HepG2 (cell line): ENCODE results near the gene RAMP3. TPM values are rescaled to one million over a fixed set of nuclear protein-coding genes. Genes with fewer than 3 reads are reported as not detected.
"Not testable (repeated sequence)": the region's sequence is repeated elsewhere in the genome, so short reads cannot be mapped to it uniquely, and the experiment has no call there.

Experiments used
- ATAC-seq: fragments of 200-7000 bp; cut with Tn5 transposase; 3 replicates; pipeline ENCODE4 v1.9.1; 2020; ENCODE audit warnings: mild to moderate bottlenecking, moderate library complexity
- BruUV-seq: library from RNA; stranded (reverse); fragments of 400-500 nt; replicated peaks from 2 replicates; lab custom pipeline; 2021; lab: Mats Ljungman, UMichigan
- CTCF ChIA-PET: fragments of 300-600 bp; formaldehyde crosslinking; extraction: SDS; loops from one replicate; lab custom pipeline; 2021; ENCODE audit warnings: low total read pairs, inconsistent platforms, low intra/inter-chr PET ratio; lab: Yijun Ruan, JAX
- POLR2A ChIA-PET: fragments of 350-600 bp; sonication (Branson Sonifier 250); formaldehyde crosslinking; loops from one replicate; lab custom pipeline; 2020; ENCODE audit warnings: antibody characterized with exemption, inconsistent platforms; lab: Yijun Ruan, JAX
- DNase-seq: peaks from one replicate; pipeline ENCODE4 v3.0.0-alpha.2; 2015; ENCODE audit warnings: low spot score
- FAIRE-seq: peaks from 3 replicates; lab custom pipeline; 2011; peaks lifted over from hg19 to GRCh38; lab: Jason Lieb, UNC
- H2AFZ ChIP-seq: one replicate; pipeline ENCODE4 v1.6.1; 2011; ENCODE audit warnings: low read length, inconsistent platforms
- H3K27ac ChIP-seq: fragments of 300-600 bp; 3 replicates; pipeline ENCODE4 v1.8.0; 2011; ENCODE audit warnings: mixed run types, mild to moderate bottlenecking, mixed read lengths, low read length, inconsistent platforms; ENCODE audit not compliant: insufficient read depth; ENCODE audit errors: extremely low read length
- H3K27me3 ChIP-seq, 2 experiments: fragments of 200-600 bp in 1 of 2; 2 replicates in 1 of 2; 3 replicates in 1 of 2; pipeline versions ENCODE4 v1.6.0 to v1.8.0; 2011; ENCODE audit warnings: low read length in 2 of 2, mild to moderate bottlenecking in 2 of 2, moderate library complexity in 2 of 2, inconsistent platforms in 1 of 2; ENCODE audit not compliant: insufficient read depth in 2 of 2, control insufficient read depth in 1 of 2
- H3K36me3 ChIP-seq, 2 experiments: fragments of 200-600 bp in 1 of 2; replicated peaks in 1 of 2; 2 replicates in 1 of 2; 3 replicates in 1 of 2; pipeline versions ENCODE4 v1.5.1 to v1.8.0; 2011; ENCODE audit warnings: low read length in 2 of 2, inconsistent platforms in 1 of 2; ENCODE audit not compliant: insufficient read depth in 2 of 2, control insufficient read depth in 1 of 2
- H3K4me1 ChIP-seq: 2 replicates; pipeline ENCODE4 v1.5.1; 2012; ENCODE audit warnings: low read length, inconsistent platforms; ENCODE audit not compliant: insufficient read depth
- H3K4me2 ChIP-seq: 2 replicates; pipeline ENCODE4 v1.6.0; 2011; ENCODE audit warnings: low read depth, low read length, inconsistent platforms
- H3K4me3 ChIP-seq, 3 experiments: fragments of 200-600 bp in 1 of 3; sonication (generic), shearing (Covaris generic) in 1 of 3; replicated peaks in 1 of 3; 2 replicates each; pipeline ENCODE4 v1.5.1; 2011 to 2016; ENCODE audit warnings: low read length in 3 of 3, inconsistent platforms in 2 of 3, low read depth in 2 of 3, mild to moderate bottlenecking in 2 of 3, control low read depth in 1 of 3, mixed read lengths in 1 of 3; ENCODE audit not compliant: insufficient read depth in 1 of 3
- H3K79me2 ChIP-seq: one replicate; pipeline ENCODE4 v1.6.1; 2011; ENCODE audit warnings: low read length, inconsistent platforms; ENCODE audit not compliant: insufficient read depth
- H3K9ac ChIP-seq: 2 replicates; pipeline ENCODE4 v1.6.0; 2011; ENCODE audit warnings: mild to moderate bottlenecking, low read depth, low read length, inconsistent platforms; ENCODE audit not compliant: insufficient read depth
- H3K9me3 ChIP-seq: 2 replicates; pipeline ENCODE4 v1.5.1; 2012; ENCODE audit warnings: mild to moderate bottlenecking, low read length
- H4K20me1 ChIP-seq: 2 replicates; pipeline ENCODE4 v1.6.0; 2011; ENCODE audit warnings: inconsistent platforms, mild to moderate bottlenecking, low read length, moderate library complexity; ENCODE audit not compliant: insufficient read depth
- ATF7 ChIP-seq, 2 experiments: fragments of 450-650 bp in 1 of 2; sonication (generic) in 1 of 2; formaldehyde crosslinking in 1 of 2; IDR thresholded peaks; 2 replicates each; pipeline versions ENCODE4 v1.4.0 to v1.6.1; 2016 to 2020; ENCODE audit warnings: antibody characterized with exemption in 1 of 2, mild to moderate bottlenecking in 1 of 2, missing genetic modification reagents in 1 of 2
- CEBPB ChIP-seq: IDR thresholded peaks from 2 replicates; pipeline ENCODE4 v1.6.1; 2011; ENCODE audit warnings: low read depth, low read length, improper control_type of control experiment, borderline replicate concordance
- RBM39 ChIP-seq: fragments of 200-400 bp; formaldehyde crosslinking; IDR thresholded peaks from one replicate; pipeline ENCODE4 v1.6.1; 2018; ENCODE audit warnings: antibody characterized with exemption, mild to moderate bottlenecking, low read depth, low read length; ENCODE audit not compliant: poor library complexity, severe bottlenecking
- SP5 ChIP-seq: IDR thresholded peaks from 2 replicates; pipeline ENCODE4 v1.6.1; 2016; ENCODE audit warnings: low read depth, borderline replicate concordance
- ZNF124 ChIP-seq: sonication (generic); formaldehyde crosslinking; IDR thresholded peaks from 2 replicates; pipeline ENCODE4 v1.4.0; 2020; ENCODE audit warnings: missing genetic modification reagents
- WGBS: methylation state at CpG from one replicate; pipeline ENCODE4 v1.1.6; 2017; ENCODE audit warnings: low lambda C conversion rate; 5-methylcytosine and 5-hydroxymethylcytosine counted together
- in situ Hi-C: cut with HindIII; loops from 2 replicates; pipeline ENCODE4 v1.10.0; 2017; ENCODE audit warnings: low pct_unique_long_range_greater_than_20kb; ENCODE audit not compliant: extremely low pct_ligation_motif_present
- intact Hi-C: fragments of 100-400 bp; cut with micrococcal nuclease; formaldehyde crosslinking; loops from one replicate; pipeline ENCODE4 v1.10.0; 2022; ENCODE audit not compliant: unreplicated experiment
- polyA plus RNA-seq, 8 experiments: library from polyadenylated mRNA; depleted of rRNA in 3 of 8; stranded (reverse) in 7 of 8; unstranded in 1 of 8; fragments of >200 nt; fragmentation: Illumina TruSeq in 4 of 8; extraction: Trizol in 4 of 8; gene quantifications; 2 replicates each; pipeline versions ENCODE4 v1.2.1 to v1.2.3, GENCODE V29; 2011 to 2016; ENCODE audit warnings: low read depth in 4 of 8, missing spikeins in 1 of 8, mixed read lengths in 1 of 8; ENCODE audit not compliant: insufficient read depth in 1 of 8
- total RNA-seq, 5 experiments: library from RNA; depleted of rRNA; stranded (reverse); fragments of >200 nt; fragmentation: Illumina TruSeq; extraction: Trizol; gene quantifications; 2 replicates each; pipeline ENCODE4 v1.2.3, GENCODE V29; 2016; ENCODE audit warnings: low read depth in 1 of 5

Gene RAMP3
- total and polyA plus RNA-seq, 2 of the 13 experiments (the other 11 are each of a cell fraction or from before 2014, with no cell fraction given), result not detected

GRCh38 chr7:45203936-45204445 lies 46.4 kb downstream of the RAMP3 start:
- ChIA-PET POLR2A (no interaction called here), CTCF (no interaction called here)
- no peak for ATAC-seq
- no peak for DNase-seq
- intact Hi-C loops (no loop called here), in situ Hi-C loops (no loop called here)
- Histone ChIP-seq H3K4me2 (no peak overlapping the region; the same call in 1 of the 2 replicates), H3K27me3 (peaks cover 4 to 18% of the 10 kb centered on the region in 2 experiments; a peak in 3 of 5 replicates), H3K9ac (no peak overlapping the region), H3K4me3 (no peak overlapping the region)
- no TSS peak for BruUV-seq
- FAIRE-seq, result no peak
- TF ChIP-seq ATF7 (IDR thresholded peaks at IDR 0.05) (peak; percentile 39; the same call in 1 of the 2 replicates), ATF7 (CRISPR knock-in tag; IDR thresholded peaks at IDR 0.05) (no peak), CEBPB (peak; percentile 74), ZNF124 (CRISPR knock-in tag) (no peak), SP5 (CRISPR knock-in tag) (no peak), RBM39 (no peak)
- TF ChIP-seq, all 625 proteins: peak for 2
- WGBS, result 31% methylated on average over 2 of the region's 2 CpGs
- H3K36me3 ChIP-seq, result no peaks in the 10 kb centered on the region
- H3K9me3 ChIP-seq, result no peaks in the 10 kb centered on the region
- no peak overlapping the region for H2AFZ ChIP-seq
- H3K79me2 ChIP-seq, result no peaks in the 10 kb centered on the region
- H3K27ac ChIP-seq, result no peak overlapping the region
- H4K20me1 ChIP-seq, result no peaks in the 10 kb centered on the region
- H3K4me1 ChIP-seq, result no peaks in the 10 kb centered on the region

- ATAC-seq, CTCF ChIA-PET, H3K4me1 ChIP-seq, H3K4me2 ChIP-seq, H2AFZ ChIP-seq, DNase-seq, H3K27ac ChIP-seq, BruUV-seq, intact Hi-C loops, FAIRE-seq, H3K9ac ChIP-seq, H3K79me2 ChIP-seq, H3K4me3 ChIP-seq, H3K9me3 ChIP-seq, H3K36me3 ChIP-seq, POLR2A ChIA-PET, in situ Hi-C loops, H4K20me1 ChIP-seq: not testable (repeated sequence)
- 48% methylated on average over 5 of the region's 5 CpGs for WGBS
- peaks cover 0 to 25% of the 10 kb centered on the region in 2 experiments; a peak in 2 of 5 replicates for H3K27me3 ChIP-seq
These were observed 48.7 kb downstream of the RAMP3 start for GRCh38 chr7:45206266-45206665.

GRCh38 chr7:45209909-45210308 lies 52.3 kb downstream of the RAMP3 start:
- H3K79me2 ChIP-seq, H3K4me1 ChIP-seq, CTCF ChIA-PET, FAIRE-seq, H4K20me1 ChIP-seq, H3K27ac ChIP-seq, H3K36me3 ChIP-seq, POLR2A ChIA-PET, intact Hi-C loops, ATAC-seq, in situ Hi-C loops, H2AFZ ChIP-seq, H3K4me2 ChIP-seq, H3K9me3 ChIP-seq, H3K4me3 ChIP-seq, H3K9ac ChIP-seq, DNase-seq, BruUV-seq: not testable (repeated sequence)
- WGBS, result 5% methylated on average over 3 of the region's 3 CpGs
- peaks cover 0 to 30% of the 10 kb centered on the region in 2 experiments; a peak in 2 of 5 replicates for H3K27me3 ChIP-seq
